ENCODE measurements around the gene NLGN4Y. TPM values are rescaled to one million over a fixed set of nuclear protein-coding genes. Genes with fewer than 3 reads are reported as not detected.

The NLGN4Y gene
- 43.6 TPM for total RNA-seq

- FAIRE-seq = no peak
- peak in 1 of 2 donors; percentile 25 for DNase-seq (ENCODE audit: low spot score in 2 of 2)
Measured at GRCh38 chrY:14524272-14525231, at the start of gene NLGN4Y. Gene NLGN4Y, plus strand, starts transcription at chrY:14524529. Its CDS starts 97,591 bp downstream, at chrY:14622120.

- FAIRE-seq (no peak), DNase-seq (ENCODE audit: low spot score in 2 of 2) (no peak)
Measured at GRCh38 chrY:14485935-14486334, 38.4 kb upstream of the NLGN4Y start.

- DNase-seq (ENCODE audit: low spot score in 2 of 2) = no peak
- no peak for FAIRE-seq
Measured at GRCh38 chrY:14490226-14490625, 34.1 kb upstream of the NLGN4Y start.

- no peak for FAIRE-seq
- DNase-seq (ENCODE audit: low spot score in 2 of 2) = no peak
Measured at GRCh38 chrY:14498071-14498470, 26.3 kb upstream of the NLGN4Y start.

- no peak for DNase-seq (ENCODE audit: low spot score in 2 of 2)
- FAIRE-seq = no peak
Measured at GRCh38 chrY:14504592-14504991, 19.7 kb upstream of the NLGN4Y start.

- peak in 1 of 2 donors; percentile 16 for DNase-seq (ENCODE audit: low spot score in 2 of 2)
- FAIRE-seq = no peak
Measured at GRCh38 chrY:14522379-14522950, 1.9 kb upstream of the NLGN4Y start.

- no peak for FAIRE-seq
Measured at GRCh38 chrY:14523491-14524271, 648 bp upstream of the NLGN4Y start.

GRCh38 chrY:14525315-14525714, 986 bp downstream of the NLGN4Y start:
- DNase-seq (ENCODE audit: low spot score in 2 of 2) (no peak), FAIRE-seq (no peak)

More at GRCh38 chrY:14523491-14524271, 648 bp upstream of the NLGN4Y start:
- peak in 1 of 2 donors; percentile 2 for DNase-seq (ENCODE audit: low spot score in 2 of 2)

- no peak for FAIRE-seq
- no peak for DNase-seq (ENCODE audit: low spot score in 2 of 2)
Measured at GRCh38 chrY:14528361-14528760, 4.0 kb downstream of the NLGN4Y start.

- DNase-seq (ENCODE audit: low spot score in 2 of 2) (no peak), FAIRE-seq (no peak)
Measured at GRCh38 chrY:14536703-14537102, 12.4 kb downstream of the NLGN4Y start.

- FAIRE-seq (no peak), DNase-seq (ENCODE audit: low spot score in 2 of 2) (no peak)
Measured at GRCh38 chrY:14543506-14543905, 19.2 kb downstream of the NLGN4Y start.

GRCh38 chrY:14581294-14581693, 57.0 kb downstream of the NLGN4Y start:
- FAIRE-seq (no peak), DNase-seq (ENCODE audit: low spot score in 2 of 2) (no peak)

- no peak for FAIRE-seq
- no peak for DNase-seq (ENCODE audit: low spot score in 2 of 2)
Measured at GRCh38 chrY:14586725-14587124, 62.4 kb downstream of the NLGN4Y start.

GRCh38 chrY:14601372-14601771, 77.0 kb downstream of the NLGN4Y start:
- DNase-seq (ENCODE audit: low spot score in 2 of 2) (no peak), FAIRE-seq (no peak)

- DNase-seq (ENCODE audit: low spot score in 2 of 2) (no peak), FAIRE-seq (no peak)
Measured at GRCh38 chrY:14617625-14618024, 93.3 kb downstream of the NLGN4Y start.

GRCh38 chrY:14618513-14618912, 94.2 kb downstream of the NLGN4Y start:
- no peak for FAIRE-seq

GRCh38 chrY:14628208-14628607, 103.9 kb downstream of the NLGN4Y start:
- DNase-seq (ENCODE audit: low spot score in 2 of 2) = no peak
- no peak for FAIRE-seq

More at GRCh38 chrY:14618513-14618912, 94.2 kb downstream of the NLGN4Y start:
- no peak for DNase-seq (ENCODE audit: low spot score in 2 of 2)

GRCh38 chrY:14631676-14632075, 107.3 kb downstream of the NLGN4Y start:
- no peak for FAIRE-seq
- DNase-seq (ENCODE audit: low spot score in 2 of 2) = no peak

- FAIRE-seq = no peak
- DNase-seq (ENCODE audit: low spot score in 2 of 2) = no peak
Measured at GRCh38 chrY:14633718-14634117, 109.4 kb downstream of the NLGN4Y start.

GRCh38 chrY:14634954-14635353, 110.6 kb downstream of the NLGN4Y start:
- FAIRE-seq = no peak
- DNase-seq (ENCODE audit: low spot score in 2 of 2) = no peak

- no peak for FAIRE-seq
- no peak for DNase-seq (ENCODE audit: low spot score in 2 of 2)
Measured at GRCh38 chrY:14637551-14637950, 113.2 kb downstream of the NLGN4Y start.
